NCI-H748 (cell line): ENCODE measurements around the gene GLYATL1.

Experiments
- DNase-seq: peaks from one replicate; lab custom pipeline; 2025; ENCODE audit not compliant: unreplicated experiment; lab: John Stamatoyannopoulos, UW

GLYATL1 gene, protein sequence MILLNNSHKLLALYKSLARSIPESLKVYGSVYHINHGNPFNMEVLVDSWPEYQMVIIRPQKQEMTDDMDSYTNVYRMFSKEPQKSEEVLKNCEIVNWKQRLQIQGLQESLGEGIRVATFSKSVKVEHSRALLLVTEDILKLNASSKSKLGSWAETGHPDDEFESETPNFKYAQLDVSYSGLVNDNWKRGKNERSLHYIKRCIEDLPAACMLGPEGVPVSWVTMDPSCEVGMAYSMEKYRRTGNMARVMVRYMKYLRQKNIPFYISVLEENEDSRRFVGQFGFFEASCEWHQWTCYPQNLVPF

DNA sequence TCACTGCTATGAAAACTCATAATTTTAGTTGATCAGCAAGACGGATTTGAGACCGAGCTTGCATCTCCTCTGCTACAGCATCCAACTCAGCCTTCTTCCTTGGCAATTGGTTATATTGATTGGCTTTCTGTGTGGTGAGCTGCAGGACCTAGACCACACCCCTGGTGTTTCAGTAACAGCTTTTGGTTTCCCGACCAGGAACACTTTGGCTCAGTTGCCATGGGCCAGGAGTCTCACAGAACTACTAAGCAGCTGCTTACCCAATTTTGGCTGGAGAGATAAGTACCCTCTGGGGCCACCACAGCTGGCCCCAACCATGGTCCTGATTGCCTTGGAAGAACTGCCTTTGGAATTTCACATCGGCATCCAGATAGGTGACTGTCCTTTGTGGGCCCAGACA is at the start of gene GLYATL1:
Gene GLYATL1 (plus strand): TSS at position 212 of the 400 bp plus-strand sequence. CDS start 7,600 bp downstream, outside the sequence.
- no peak for DNase-seq

DNA sequence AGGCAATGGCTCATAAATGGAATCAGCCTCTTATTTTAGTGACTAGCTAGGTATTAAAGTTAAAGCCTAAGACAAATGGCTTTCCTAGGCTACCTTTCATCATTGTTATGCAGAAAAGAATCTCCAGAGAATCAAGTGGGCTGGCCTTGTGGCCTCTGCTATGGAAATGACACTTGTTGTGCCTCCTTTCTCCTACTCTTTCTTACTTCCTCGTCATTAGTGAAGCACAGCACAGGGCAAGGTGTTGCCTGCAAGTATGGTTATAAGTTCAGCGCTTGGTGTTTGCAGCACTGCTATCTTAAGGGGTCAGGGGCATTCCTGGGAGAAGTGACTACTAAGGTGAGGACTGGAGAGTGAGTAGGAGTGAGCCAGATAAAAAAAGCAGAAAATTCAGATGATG is 45.4 kb upstream of the GLYATL1 start:
- no peak for DNase-seq

DNA sequence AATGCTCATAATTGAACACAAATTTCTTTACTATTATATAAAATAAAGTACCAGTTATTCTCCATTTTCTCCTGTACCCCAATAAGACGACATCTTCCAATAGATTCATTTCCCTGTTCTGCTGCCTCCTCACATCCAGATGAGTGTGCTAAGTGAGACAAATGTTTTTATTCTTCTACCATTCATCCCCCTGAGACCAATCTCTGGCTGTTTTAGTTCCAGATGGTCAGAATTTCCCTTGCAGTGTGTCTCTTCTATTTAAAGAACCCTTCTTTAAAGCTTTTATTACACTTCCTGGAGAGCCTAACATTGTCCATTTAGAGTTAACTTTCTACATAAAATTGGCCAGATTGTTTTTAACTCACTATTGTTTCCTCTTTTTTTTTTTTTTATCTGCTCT is 41.2 kb upstream of the GLYATL1 start:
- no peak for DNase-seq

DNA sequence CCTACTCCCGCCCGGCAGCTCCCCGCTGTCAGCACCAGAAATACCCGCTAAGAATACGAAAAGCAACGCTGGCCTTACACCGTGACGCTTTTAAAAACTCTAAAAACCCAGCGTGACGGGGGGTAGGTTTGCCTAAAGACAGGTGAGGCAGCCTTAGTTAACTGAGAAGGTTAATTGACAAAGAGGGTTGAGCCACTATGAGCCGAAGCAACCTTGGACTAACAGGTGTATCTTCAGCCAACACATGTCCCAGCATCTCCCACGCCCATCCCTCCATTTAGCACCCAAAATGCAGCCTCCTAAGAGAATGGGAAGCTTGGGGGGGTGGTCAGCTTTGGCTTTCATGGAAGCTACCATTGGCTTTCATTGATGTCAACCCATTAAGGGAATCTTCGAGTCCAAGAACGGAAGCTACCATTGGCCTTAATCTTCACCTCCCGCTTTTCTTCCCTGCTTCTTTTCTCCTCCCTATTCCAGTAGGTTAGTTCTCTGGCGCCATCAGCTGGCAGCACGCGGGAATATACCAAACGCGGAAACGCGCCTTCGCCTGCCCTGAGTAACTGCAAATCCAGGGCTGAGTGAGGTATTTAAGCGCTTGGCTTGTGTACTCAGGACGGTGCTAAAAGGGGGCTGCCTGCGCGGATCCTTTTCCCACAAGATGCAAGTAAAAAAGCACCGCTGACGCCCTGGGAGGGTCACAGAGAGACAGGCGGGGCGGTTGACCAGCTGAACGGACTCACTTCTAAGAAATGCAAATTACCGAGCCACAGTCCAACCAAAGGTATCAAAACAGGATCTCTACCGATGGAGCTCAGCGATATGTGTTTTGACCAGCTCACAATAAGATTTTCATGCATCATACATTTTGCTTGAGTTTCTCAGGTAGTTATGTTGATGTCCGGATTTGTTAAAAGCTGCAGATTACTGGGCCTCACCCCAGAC is 38.5 kb upstream of the GLYATL1 start:
- peak; percentile 89 for DNase-seq

DNA sequence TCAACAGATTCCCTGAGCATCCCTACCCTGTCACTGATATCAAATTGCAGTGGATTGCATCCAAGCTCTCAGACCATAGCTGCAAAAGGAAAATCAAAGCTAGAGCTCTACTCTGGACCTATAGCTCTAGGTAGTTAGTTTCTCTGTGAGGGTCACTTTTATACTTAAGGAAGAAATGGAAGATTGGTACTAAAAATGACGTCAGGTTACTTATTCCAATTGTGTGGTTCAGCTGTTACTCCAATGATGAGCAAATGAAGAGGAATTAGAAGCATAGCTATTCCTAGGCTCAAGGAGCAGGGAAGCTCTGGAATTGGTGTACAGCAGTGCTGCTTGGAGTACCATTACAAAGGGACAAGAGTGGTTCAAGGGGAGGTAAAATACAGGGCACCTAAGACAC is 36.4 kb upstream of the GLYATL1 start:
- no peak for DNase-seq

DNA sequence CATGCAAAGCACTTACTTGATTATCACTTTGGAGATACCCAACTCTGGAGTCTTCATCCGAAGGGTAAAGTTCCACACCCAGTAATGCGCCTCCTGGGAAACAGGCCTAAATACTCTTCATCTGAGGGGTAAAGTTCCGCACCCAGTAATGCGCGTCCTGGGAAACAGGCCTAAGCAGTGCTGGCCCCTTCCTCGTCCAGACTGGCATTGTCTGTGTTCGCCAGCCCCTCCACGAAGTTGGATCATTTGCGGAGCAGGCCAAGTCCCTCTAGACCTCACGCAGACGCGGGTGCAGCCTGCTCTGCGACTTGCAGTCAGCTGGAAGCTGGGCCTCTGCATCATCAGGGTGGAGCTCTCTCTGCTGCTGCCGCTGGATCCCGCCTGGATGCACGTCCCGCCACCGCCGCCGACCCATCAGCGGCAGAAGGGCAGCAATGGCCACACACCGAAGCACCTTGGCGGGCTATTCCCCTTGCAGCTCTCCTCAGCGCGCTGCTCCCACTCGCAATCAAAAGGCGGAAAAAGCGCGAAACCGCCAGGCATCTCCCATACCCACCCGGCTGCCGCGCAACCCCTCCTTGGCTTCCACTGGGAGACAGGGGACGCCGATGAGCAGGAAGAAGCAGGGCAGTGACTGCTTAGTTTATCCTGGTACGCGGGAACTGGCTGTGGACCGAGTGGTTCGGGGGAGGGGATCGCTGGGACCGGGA is 34.1 kb upstream of the GLYATL1 start:
- DNase-seq, result peak; percentile 84

DNA sequence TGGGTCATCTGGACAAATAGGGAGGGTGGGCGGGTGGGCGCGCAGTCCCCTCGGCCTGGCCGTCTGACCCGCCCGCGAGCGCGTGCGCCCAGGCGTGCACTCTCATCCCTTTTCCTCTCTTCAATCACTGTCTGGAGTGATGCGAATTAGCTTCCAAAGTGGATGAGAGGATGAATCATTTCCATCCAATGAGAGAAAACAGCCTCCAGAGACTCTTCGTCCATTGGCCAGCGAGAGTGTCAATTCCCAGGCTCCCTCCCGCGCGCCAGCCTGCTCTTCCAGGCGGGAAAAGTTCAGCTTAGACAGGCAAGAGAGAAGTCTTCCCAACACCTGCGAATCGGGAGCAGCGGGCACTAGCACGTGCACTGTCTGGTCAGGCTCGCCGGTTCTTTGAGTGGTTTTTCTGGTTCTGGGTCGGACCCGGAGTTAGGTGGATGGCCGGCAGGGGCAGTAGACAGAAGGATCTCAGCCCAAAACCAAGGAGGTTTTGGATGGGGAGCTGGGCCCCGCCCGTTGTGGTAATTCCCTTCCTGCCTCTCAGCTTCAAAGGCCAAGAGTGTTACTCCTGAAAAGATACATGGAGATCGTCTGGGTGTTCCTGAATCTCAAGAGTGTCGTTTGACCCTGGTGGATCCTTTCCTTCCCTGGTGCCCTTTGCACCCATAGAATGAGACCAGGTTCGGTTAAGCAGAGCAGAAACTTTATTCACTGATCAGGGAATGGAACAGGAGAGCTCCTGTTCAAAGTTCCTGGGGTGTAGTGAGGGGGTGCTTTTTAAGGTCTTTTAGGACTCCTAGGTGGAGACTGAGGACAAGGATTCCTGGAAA is 33.4 kb upstream of the GLYATL1 start:
- DNase-seq, result peak; percentile 96

DNA sequence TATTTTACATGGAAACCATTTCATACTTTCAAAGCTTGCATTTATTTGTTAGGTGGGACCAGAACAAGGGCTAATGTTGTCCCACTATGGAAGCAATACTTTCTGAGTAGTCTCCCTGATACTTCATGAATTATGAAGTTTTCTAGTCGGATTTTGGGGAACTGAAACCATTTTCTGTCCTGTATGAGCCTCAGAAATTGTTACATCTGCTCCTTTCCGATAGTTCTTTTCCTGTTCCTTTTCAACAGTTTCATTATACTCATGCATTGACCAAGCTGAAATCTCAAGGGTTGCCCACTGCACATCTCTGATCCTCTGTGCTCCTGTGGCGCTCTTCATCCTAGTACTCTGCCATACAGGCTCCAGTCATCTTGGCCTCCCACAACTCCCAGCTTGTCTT is 31.5 kb upstream of the GLYATL1 start:
- DNase-seq, result no peak

DNA sequence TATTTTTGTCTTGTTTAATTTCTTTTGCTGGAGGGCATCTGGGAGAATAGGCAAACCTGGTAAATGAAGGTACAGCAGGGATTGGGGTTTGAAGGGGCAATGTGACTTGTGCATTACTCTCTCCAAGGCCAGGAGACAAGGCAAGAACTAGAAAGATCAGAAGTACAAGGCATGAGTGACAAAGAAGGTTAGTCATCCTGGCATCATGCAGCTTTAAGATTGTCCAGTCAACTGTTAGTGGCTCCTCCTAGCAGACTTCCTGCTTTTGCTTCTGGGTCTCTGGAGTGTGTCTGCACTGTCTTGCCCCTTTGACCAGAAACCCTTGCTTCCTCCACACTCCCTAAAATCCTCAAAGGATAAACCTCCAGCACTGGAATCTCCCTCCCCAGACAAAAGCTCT is 27.2 kb upstream of the GLYATL1 start:
- no peak for DNase-seq

DNA sequence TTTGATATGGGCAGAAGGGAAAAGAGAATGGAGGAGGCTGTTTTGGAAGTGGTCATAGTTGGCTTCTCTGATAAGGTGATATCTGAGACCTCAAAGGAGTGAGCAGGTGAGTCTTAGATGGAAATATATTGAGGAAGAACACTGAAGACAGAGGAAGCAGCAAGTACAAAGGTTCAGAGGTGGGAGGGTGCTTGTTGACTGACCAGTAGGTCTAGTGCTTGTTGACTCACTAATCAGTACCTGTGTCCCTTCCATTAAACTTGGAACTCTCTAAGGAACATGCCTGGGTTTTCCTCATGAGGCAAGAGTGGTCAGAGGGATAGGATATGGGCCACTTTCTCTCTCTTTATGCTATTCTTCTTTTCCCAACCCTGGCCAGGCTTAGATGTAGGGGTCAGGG is 25.6 kb upstream of the GLYATL1 start:
- DNase-seq, result no peak

DNA sequence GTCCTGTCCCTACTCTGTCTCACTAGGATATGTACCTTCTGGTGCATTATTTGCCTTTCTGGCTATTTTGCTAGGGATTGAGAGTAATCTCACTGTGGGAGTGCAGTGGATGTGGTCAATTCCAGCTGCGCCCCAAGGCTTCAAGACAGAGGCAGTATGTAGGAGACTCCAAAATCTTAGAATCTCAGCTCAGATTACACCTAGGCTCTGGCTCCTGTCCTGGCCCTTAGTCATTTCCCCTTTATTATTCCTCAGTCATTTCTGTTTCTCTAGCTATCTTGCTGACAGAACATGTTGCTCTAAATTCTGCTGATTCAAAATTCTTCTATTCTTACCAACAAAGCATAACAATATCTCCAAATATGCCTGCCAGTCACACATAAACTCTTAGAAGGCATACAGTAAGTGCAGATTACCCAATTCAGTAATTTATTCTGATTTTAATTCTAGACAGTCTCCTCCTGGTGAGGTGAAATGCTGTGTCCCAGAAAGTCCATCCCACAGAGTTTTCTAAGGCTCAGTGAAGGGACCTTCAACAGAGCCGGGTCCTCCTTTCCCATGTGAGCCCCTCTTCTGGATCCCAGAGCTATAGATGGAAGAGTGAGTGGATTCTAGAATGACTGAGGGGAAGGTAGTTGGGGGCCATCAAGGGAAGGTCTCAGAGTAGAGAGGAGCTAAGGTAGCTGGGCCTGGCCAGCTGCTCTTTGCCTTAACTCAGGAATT is 24.3 kb upstream of the GLYATL1 start:
- DNase-seq, result no peak

DNA sequence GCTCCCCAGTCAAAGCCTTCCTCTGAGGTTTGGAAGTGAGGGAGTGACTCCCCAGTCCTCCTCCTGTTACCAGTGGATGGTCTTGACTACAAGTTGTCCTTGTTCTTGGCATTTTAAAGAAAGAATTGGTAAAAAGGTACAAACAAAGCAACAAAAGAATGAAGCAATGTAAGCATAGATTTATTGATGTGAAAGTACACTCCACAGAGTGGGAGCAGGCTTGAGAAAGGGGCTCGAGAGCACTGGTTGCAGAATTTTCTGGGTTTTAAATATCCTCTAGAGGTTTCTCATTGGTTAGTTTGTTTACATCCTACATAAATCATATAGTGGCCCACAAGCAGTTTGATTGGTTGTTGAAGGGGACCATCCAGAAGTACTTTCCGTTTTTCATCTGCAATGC is 22.7 kb upstream of the GLYATL1 start:
- DNase-seq, result no peak

DNA sequence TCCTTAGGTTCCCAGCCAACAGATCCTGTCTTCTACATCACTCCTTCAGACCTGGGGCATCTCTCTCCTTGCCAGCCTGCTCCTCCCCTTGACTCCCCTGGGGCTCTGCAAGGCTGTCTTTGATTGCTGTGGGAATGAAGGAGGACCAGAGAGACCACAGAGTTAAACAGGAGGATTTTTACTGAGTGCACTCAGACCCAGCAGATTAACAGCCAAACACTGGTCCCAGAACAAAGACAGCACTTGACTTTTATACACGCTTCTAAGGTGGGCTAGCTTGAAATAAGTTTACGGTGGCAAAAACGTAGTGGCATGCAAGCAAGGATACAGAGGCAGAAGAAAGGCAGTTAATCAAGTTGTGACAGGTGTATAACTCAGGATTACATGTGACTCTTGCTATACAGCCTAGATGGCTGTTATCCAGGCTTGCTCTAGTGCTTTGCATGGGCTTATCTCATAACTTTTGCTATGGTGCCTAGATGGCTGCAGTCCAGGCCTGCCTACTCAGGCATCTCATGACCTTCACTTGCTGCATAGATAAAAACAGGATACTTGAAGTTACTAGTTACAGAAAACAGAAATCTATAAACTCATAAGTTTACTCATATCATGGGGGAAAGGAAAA is 22.0 kb upstream of the GLYATL1 start:
- DNase-seq, result no peak

DNA sequence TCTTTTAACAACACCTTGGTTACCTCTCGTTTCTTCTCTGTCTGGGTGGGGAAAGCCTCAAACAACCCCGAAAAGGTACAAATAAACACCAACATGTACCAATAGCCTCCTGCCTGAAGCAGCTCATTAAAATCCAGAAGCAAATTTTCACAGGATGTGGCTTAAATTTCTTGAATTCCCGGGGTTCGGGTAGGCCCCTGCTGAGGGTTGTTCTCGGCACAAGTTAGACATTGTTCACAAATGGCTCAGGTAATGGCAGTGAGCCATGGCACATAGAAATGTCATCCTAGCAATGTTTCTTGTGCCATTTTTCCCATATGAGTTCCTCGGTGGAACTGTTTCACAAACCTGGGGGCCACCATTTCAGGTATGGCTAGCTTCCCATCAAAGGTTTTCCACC is 19.7 kb upstream of the GLYATL1 start:
- no peak for DNase-seq

DNA sequence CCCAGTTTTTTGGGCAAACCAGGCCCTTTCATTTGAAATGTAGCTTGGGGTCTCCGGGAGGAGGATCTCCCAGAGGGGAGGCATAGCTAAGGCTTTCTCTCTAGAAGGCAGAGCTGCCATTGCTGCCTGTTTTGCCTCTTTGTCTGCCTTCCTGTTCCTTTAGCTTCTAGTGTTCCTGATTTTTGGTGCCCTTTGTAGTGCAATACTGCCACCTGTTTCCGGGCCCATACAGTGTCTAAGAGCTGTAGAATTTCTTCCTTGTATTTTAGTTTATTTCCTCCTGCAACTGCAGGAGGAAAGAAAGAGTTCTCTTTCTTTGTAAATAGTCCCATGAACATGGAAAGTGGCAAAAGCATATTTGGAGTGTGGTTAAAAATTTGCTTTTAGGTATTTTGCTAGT is 19.3 kb upstream of the GLYATL1 start:
- DNase-seq, result no peak

DNA sequence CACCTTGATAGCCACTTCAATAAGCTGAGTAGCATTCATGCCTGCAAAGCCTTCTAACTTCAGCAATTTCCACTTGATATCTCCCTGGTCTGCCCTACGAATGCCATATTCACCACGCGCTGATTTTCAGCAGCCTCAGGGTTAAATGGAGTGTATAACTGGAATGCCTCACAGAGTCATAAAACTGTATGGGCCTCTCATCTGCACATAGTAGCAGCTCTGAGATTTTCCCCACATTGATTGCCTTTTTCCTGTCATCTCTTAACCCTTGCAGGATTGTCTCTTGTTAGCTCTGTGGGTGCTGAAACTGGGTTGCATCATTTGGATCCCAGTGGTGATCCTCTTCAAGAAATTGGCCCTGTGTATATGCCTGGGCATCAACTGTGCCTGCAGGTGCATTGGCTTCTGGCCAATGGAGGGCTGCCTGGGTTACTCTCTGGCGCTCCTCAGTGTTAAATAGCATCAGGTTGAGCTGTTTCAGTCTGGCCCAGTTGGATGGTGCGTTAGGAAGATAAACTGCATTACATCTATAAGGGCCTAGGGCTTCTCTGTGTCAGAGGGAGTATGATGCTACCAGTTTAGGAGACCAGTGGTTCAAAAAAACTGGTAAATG is 17.4 kb upstream of the GLYATL1 start:
- DNase-seq, result peak; percentile 44

DNA sequence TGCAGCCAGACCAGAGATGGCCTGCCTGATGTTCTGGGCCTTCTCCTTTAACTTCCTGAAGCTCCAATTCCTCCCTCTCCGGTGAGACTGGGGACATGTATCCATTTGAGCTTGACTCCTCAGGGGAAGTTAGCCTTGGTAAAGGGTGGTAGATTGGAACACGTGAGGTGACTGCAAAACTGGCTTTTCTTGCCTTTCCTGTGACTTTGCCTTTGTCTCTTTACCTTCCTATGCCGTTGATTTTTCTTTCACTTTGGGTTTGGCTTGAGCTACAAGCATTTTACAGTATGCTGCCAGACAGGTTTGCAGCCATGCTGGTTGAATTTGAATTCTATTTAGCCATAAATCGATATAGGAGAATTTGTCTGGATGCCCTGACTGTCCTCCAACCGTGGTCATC is 16.8 kb upstream of the GLYATL1 start:
- DNase-seq, result no peak

DNA sequence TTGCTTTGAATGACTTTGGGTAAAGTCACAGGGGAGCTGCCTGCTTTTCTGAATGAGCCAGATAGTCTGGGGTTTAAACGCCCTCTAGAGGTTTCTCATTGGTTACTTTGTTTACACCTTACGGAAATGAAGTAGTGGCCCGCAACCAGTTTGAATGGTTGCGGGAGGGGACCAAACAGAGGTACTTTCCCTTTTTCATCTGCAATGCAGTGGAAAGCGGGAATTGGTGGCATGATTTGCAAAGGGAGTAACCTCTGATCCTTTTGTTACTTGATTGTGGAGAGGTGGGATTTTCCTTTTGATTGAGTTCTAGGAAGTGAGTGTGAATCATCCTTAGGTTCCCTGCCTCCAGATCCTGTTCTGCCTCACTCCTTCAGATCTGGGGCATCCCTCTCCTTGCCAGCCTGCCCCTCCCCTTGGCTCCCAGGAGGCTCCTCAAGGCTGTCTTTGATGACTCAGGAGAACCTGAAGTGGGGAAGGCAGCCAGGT is 15.9 kb upstream of the GLYATL1 start:
- peak; percentile 71 for DNase-seq

DNA sequence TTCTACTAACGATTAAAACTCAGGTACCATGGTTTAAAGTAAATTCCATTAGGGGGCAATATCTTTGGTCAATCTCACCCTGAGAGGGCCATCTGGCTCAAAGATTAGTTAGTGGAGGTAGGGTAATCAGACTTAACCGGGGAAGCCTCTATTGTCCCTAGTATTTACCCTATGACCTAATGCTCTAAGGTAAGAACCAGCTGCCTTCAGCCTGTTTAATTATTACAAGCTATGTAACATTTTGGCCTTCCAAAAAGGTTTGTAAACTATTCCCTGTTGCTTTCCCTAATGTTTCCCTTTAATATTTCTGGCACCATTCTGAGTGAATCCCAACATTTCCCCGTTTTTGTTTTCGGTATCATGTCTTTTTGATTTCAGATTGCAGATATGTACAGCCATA is 15.1 kb upstream of the GLYATL1 start:
- DNase-seq, result peak; percentile 80
